Ramos (cell line): ENCODE measurements around the gene NOL3.
"Not testable (repeated sequence)": the region's sequence is repeated elsewhere in the genome, so short reads cannot be mapped to it uniquely, and the experiment has no call there.

Experiments
- in situ Hi-C: fragments of 300-500 bp; cut with MboI; formaldehyde crosslinking; loops from one replicate; pipeline ENCODE4 v1.14.3; 2022; ENCODE audit warnings: low sequenced_read_pairs; ENCODE audit not compliant: unreplicated experiment

Gene NOL3

DNA sequence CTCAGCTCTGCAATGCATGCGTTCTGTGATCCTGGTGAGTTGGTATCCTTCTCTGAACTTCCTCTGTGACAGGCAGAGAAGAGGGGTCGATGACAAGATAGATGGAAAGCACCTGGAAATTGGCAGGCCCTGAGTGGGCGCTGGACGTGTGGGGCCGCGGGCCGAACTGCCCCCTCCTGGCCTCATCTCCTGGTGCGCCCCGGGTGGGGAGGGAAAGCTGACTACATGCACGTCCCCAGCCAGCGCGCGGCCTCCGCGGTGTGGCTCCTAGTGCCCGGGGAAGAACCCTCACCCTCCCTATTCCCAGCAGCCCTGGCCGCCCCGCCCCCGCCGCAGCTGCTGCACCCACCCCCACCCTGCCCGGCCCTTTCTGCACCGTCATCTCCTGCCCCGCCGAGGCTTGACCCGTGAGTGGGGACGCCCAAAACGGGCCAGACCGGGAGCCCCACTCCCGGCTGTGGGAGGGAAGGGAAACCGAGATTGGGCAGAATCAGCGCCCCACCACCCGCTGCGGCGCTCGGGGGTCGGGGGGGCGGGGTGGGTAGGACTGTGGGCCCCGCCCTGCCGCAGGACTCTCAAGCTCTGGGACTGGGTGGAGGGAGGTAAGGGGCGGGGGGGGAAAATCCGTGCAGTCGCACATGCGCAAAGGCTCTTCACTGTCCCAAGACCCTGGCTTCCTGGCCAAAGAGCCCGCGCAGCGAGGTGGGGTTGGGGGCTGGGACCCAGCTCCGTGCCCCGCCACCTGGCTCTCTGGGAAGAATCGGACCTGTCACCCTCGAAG, at the start of gene NOL3:
TSS of gene NOL3 (plus strand) at position 371 of the 781 bp plus-strand sequence.
- in situ Hi-C loops, result no loop called here

DNA sequence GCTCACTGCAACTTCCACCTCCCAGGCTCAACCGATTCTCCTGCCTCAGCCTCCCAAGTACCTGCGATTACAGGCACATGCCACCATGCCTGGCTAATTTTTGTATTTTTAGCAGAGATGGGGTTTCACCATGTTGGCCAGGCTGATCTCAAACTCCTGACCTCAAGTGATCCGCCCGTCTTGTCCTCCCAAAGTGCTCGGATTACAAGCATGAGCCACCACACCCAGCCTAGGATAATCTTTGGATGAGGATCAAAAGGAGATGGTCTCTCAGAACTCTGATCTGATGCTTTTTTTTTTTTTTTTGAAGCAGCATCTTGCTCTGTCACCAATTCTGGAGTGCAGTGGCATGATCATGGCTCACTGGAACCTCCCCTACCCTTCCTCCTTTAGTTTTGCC, 47.5 kb upstream of the NOL3 start:
- in situ Hi-C loops, result not testable (repeated sequence)

GRCh38 chr16:67128417-67128816, 41.9 kb upstream of the NOL3 start:
- in situ Hi-C loops, result no loop called here

- in situ Hi-C loops, result no loop called here
Observed at GRCh38 chr16:67128887-67129286, 41.5 kb upstream of the NOL3 start.

GRCh38 chr16:67129422-67129821, 40.9 kb upstream of the NOL3 start:
- in situ Hi-C loops, result no loop called here

GRCh38 chr16:67137605-67138004, 32.7 kb upstream of the NOL3 start:
- in situ Hi-C loops, result no loop called here

- in situ Hi-C loops, result no loop called here
Observed at GRCh38 chr16:67141391-67141790, 28.9 kb upstream of the NOL3 start.

DNA sequence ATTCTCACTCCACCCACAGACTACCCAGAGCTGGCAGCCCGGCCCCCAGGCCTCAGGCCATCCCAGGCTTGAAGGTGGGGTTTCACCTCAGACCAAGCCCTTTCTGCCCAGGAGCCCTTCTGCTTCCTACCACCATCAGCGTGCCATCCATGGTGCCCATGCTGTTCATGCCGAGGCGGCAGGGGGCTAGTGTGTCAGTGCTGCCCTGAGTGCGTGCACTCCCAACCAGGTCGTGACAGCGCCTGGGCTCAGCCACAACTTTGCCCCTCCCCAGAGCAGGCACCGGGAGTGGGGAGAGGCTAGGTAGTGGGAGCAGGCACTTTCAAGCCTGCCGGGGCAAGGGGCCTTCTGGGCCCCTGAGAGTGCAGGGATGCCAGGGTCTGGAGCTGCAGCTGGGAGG, 28.0 kb upstream of the NOL3 start:
- in situ Hi-C loops, result no loop called here

DNA sequence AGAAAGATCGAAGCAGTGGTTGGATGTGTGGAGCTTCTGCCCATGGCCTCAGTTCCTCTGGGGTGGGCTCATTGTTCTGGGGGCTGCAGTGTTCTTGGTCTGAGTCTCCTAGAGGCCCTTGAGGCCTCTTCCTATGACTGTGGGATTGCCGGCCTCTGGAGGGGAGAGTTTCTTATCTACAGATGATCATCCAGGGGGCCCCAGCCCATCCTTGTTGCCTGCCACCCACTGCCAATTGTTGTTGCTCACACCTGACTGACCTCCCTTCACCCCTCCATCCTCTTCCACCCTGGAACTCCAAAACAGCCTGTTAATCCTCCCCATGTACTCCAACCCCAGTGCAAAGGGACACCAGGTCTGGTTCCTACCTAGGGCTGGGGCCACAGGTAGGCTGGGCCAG, 25.4 kb upstream of the NOL3 start:
- in situ Hi-C loops, result loop anchor here (5.0 kb wide), 1 partner anchor 128 kb away; no protein-coding TSS in a partner anchor

GRCh38 chr16:67145746-67146145, 24.6 kb upstream of the NOL3 start:
- in situ Hi-C loops, result loop anchor here (5.0 kb wide), 1 partner anchor 128 kb away; no protein-coding TSS in a partner anchor

DNA sequence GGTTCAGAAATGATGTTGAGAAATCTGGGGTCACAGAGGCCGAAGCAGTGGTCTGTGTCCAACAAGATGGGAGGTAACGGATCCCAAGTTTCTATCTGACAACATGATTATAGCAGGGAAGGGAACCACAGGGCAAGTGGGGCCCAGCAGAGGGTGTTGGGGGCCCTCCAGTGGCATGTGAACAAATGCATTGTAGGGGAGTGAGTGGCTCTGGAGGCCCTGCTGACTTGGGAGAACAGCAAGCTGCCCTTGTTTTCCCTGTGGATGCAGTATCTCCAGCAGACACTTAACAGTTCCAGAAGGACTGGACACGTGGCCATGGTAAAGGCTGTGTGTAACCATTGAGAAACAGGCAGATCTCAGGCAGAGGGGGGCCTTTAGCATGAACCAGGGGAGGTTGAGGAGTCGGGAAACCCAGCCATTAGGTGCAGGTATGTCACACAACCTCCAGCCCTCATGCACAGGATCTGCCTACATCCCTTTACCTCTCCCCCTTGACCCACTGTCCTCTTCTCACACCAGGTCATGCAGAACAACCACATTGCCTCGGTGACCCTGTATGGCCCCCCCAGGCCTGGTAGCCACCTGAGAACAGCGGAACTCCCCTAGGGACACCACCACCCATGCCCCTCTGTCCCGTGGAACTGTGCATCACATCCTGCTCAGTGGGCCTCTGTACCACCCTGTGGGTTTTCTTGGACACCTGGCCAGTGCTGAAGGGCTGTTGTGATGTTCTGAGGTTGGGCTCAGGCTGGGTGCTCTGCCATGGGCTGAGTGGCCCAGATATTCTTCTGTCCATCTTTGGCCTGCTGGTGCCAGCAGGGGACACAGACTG, 23.6 kb upstream of the NOL3 start:
- in situ Hi-C loops, result loop anchor here (5.0 kb wide), 1 partner anchor 129 kb away; no protein-coding TSS in a partner anchor

GRCh38 chr16:67147437-67148140, 22.7 kb upstream of the NOL3 start:
- in situ Hi-C loops, result loop anchor here (5.0 kb wide), 1 partner anchor 130 kb away; no protein-coding TSS in a partner anchor

GRCh38 chr16:67148221-67148620, 22.1 kb upstream of the NOL3 start:
- in situ Hi-C loops, result loop anchor here (5.0 kb wide), 1 partner anchor 131 kb away; no protein-coding TSS in a partner anchor

DNA sequence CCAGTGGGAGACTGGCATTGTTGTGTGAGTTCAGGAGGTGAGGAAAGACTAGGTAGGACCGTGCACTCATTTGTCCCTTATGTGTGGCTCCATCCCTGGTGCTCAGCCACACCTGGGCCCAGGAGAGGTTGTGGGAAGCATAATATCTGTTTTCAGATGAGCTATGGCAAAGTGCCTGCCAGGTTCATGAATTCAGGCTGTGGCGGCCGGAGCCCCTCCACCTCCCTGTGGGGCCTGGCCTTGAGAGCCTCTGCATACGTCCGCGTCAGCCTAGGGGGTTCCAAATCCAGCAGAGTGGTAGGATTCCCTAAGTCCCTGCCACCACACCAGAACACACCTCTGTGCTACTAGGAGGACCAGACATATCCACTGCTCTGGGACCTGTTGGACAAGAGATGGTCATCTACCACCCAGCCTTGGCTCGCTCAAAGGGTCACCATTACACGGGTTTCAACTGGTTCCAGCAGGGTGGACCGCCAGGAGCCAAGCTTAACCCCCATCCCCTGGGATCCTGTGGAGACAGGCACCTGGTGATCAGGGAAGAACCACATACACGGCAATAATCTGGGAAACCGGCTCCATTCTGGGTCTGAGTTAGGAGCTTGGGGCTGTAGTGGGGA, 21.6 kb upstream of the NOL3 start:
- in situ Hi-C loops, result loop anchor here (5.0 kb wide), 1 partner anchor 131 kb away; no protein-coding TSS in a partner anchor

DNA sequence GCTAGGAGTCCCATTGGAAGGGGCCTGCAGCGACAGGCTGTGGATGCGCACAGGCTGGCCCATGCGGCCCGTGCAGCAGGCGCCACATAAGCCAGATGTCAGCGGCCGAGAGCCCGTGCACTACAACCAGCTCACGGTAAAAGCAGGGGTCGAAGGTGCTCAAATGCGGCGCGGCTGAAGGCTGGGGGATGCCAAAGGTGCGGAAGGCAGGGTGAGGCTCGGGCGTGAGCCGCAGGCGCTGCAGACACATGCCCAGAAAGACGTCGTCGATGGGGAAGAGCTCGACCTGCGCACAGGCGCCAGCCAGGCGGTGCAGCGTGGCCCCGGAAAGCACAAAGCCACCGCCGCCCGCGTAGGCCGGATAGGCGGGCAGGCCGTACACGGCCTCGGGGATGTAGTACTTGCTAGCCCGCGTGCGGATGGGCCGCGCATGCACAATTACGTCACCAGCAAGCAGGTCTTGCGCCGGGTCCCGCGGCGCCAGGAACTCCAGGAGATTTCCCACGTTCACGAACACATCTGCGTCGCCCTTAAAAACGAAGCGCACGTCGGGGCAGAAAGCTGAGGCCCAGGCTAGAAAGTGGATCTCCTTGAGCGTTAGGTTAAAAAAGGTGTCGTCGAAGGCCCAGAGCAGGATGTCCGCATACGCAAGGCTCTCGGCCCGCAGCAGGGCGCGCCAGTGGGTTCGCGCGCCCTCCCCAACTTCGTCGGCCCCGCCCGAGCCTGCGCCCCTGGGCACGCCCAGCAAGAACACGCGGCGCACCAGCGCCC, 20.9 kb upstream of the NOL3 start:
- in situ Hi-C loops, result loop anchor here (5.0 kb wide), 1 partner anchor 132 kb away; no protein-coding TSS in a partner anchor

GRCh38 chr16:67150047-67150832, 20.1 kb upstream of the NOL3 start:
- in situ Hi-C loops, result no loop called here

DNA sequence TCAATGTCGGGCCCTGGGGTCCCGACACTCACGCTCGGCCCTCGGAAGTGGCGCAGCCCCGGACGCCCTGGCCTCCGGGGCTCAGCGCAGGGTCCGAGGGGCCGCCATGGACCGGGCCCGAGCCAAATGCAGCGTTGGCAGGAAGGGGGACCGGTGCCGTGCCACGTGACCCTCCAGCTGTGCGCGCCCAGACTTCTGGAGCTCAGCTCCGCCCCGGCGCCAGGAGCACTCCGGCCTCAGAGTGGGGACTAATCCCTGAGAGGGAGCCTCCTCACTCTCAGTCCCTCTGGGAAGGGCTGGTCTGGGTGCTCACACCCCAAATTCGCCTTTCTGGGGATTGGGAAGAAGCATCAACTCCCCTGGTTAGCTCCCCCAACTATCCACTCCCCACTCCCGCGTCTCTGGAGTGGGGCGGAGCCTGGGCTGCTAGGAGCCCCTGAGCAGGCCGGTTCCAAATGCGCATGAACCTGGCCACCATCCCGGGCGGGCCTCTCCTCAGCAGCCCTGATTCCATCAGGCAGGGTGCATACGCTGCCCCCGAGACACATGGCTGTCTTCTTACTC, 19.4 kb upstream of the NOL3 start, which contains the start of gene B3GNT9:
TSS of gene B3GNT9 (minus strand) at position 166 of the 564 bp plus-strand sequence. CDS start 513 bp downstream, outside the sequence.
- in situ Hi-C loops, result no loop called here
